Urinary bladder (tissue), 4 donors: ENCODE data around the gene FAM163A. TPM values are rescaled to one million over a fixed set of nuclear protein-coding genes. Genes with fewer than 3 reads are reported as not detected.

Experiments
- DNase-seq: peaks from one replicate; pipeline ENCODE4 v3.0.0-alpha.2; 2015; ENCODE audit errors: extremely low spot score
- H3K27ac ChIP-seq: one replicate; pipeline ENCODE4 v1.5.1; 2013; ENCODE audit warnings: low read depth, mild to moderate bottlenecking, moderate library complexity
- H3K36me3 ChIP-seq: one replicate; pipeline ENCODE4 v1.6.1; 2013; ENCODE audit warnings: mild to moderate bottlenecking, moderate library complexity; ENCODE audit not compliant: insufficient read depth
- H3K4me1 ChIP-seq: one replicate; pipeline ENCODE4 v1.6.1; 2013; ENCODE audit warnings: mild to moderate bottlenecking, moderate library complexity; ENCODE audit not compliant: insufficient read depth
- H3K4me3 ChIP-seq: one replicate; pipeline ENCODE4 v1.5.1; 2013; ENCODE audit warnings: low read depth, low read length
- WGBS: extraction: QIAGEN DNeasy Blood & Tissue Kit; methylation state at CpG from one replicate; pipeline ENCODE4 v1.1.7; 2013; 5-methylcytosine and 5-hydroxymethylcytosine counted together
- polyA plus RNA-seq: library from polyadenylated mRNA; stranded (reverse); fragments of 200-250 nt; gene quantifications from one replicate; pipeline ENCODE4 v1.2.3, GENCODE V29; 2013
- total RNA-seq: library from RNA; depleted of rRNA; stranded (reverse); fragments of >200 nt; gene quantifications from one replicate; pipeline ENCODE4 v1.2.3, GENCODE V29; 2014
- donor health status: healthy with polysubstance abuse.
- donor health status: healthy.

FAM163A gene
- total and polyA plus RNA-seq, 2 donors: 0.30 to 0.53 TPM

DNA sequence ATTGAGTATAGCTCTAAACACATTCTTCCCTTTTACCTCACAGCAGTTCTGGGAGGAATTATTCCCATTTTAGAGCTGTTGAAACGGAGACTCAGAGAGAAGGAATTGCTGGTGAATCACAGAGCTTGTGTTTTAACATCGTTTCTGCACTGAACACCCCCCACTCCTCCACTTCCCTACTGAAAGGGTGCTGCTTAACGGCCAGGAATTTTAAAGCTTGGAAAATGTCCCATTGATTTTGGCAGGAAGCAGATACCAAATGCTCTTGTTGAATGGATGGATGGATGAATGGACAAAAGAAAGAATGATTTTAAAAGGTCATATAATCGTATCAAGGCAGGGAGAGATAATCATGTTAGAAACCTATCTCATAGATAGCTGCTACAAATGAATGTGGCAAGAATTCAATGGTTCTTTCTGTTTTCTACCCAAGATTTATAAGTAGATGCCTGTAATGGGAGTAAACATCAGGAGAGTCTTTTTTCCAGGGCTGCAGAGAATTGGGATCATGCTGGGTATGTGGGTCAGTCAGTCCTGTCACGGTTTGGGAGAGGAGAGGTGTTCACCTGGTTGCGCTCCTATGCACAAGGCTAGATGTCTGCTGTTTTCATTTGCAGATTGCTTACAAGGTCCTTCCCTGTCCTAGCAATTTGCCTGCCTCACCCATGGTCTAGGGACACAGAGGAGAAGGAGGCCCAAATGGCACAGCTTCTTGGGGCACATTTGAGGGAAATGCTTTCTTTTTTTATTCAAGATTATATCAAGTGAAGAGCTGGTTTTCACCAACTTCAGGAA, 19.0 kb downstream of the FAM163A start:
- H3K36me3 ChIP-seq: no peaks in the 10 kb centered on the region
- H3K4me1 ChIP-seq: no peaks in the 10 kb centered on the region
- WGBS: 52% methylated on average over 6 of the region's 6 CpGs
- H3K4me3 ChIP-seq: no peak overlapping the region
- no peak overlapping the region for H3K27ac ChIP-seq
- DNase-seq: no peak

DNA sequence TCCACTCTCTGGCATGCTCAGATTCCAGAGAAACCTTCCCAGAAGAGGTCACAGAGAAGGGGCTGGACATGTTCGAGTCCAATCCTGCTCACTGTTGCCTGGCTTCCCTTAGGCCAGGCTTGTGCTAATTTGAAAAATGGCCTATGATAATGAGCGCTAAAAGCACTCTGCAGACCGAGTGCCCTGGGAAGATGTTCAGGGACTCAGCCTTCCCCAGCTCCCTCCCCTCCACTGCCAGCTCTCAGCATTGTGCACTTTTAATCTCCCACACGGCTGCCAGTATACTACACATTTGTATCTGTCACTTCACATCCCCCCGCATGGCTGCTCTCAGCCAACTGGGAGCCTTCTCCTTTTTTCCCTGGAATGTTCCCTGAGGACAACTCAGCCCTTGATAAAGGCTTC, 24.1 kb downstream of the FAM163A start:
- DNase-seq: no peak
- Histone ChIP-seq H3K4me1 (no peaks in the 10 kb centered on the region), H3K36me3 (no peaks in the 10 kb centered on the region), H3K27ac (no peak overlapping the region), H3K4me3 (no peak overlapping the region)
- 75% methylated on average over 5 of the region's 5 CpGs for WGBS

DNA sequence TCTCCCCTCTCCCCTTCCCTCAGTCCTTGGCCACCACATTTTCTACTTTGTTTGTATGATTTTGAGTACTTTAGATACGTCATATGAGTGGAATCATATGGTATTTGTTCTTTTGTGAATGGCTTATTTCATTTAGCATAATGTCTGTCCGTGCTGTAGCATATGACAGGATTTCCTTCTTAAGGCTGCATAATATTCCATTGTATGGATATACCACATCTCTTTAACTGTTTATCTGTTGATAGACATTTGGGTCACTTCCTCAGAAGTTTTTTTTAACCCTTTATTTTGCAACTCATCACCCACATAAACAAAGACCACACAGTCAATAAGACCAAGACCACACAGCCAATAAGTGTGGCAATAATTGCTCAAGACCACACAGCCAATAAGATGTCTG, 24.9 kb downstream of the FAM163A start:
- Histone ChIP-seq H3K4me3 (no peak overlapping the region), H3K36me3 (no peaks in the 10 kb centered on the region), H3K27ac (no peak overlapping the region), H3K4me1 (no peaks in the 10 kb centered on the region)
- WGBS: 91% methylated on average over 2 of the region's 2 CpGs
- no peak for DNase-seq

DNA sequence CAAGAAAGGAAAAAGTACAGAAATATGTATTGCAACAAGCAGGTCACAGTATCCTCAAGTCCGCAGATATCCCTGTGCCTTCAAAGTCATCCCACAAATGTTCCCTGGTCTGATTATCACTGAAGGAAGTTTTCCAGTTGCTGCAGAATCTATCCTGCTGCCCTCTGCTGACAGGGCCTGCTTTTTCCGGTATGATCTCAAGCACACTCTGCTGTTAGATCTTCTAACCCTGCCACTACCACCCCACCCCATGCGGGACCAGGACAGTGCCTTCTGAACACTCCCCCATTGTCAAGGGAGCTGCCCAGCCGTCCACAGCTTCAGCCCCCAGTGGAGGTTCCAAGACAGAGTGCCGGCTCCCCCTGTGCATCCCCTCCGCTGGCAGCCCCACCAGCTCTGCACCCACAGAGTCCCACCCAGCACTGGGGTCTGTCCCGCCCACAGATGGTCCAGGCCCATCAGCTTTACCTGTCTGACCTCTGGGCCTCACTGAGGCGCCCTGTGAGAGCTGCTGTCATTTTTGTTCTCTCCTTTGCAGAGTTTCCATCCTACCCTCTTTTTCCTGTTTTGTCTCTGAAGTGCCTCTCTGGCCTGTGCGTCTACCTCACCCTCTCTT, 27.9 kb downstream of the FAM163A start:
- no peaks in the 10 kb centered on the region for H3K4me1 ChIP-seq
- no peaks in the 10 kb centered on the region for H3K36me3 ChIP-seq
- whole genome bisulfite sequencing: 80% methylated on average over 9 of the region's 9 CpGs
- DNase-seq: no peak
- no peak overlapping the region for H3K4me3 ChIP-seq
- no peak overlapping the region for H3K27ac ChIP-seq

DNA sequence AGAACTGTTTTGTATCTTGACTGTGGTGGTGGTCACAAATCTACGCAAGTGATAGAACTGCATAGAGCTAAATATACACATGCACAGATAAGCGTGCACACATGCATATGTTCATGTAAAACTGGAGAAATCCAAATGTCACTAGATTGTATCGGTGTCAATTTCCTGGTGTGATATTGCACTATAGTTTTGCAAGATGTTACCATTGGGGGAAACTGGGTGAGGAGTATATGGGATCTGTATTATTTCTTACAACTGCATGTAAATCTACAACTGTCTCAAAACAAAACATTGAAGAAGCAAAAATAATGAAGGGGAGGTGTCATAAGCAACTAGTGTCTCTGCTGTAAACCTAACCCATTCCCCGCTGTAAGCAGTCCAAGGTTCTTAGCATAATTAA, 30.2 kb downstream of the FAM163A start:
- no peak overlapping the region for H3K4me3 ChIP-seq
- DNase-seq: no peak
- H3K4me1 ChIP-seq: no peaks in the 10 kb centered on the region
- H3K36me3 ChIP-seq: no peaks in the 10 kb centered on the region
- no peak overlapping the region for H3K27ac ChIP-seq
- 98% methylated on average over 4 of the region's 4 CpGs for WGBS

DNA sequence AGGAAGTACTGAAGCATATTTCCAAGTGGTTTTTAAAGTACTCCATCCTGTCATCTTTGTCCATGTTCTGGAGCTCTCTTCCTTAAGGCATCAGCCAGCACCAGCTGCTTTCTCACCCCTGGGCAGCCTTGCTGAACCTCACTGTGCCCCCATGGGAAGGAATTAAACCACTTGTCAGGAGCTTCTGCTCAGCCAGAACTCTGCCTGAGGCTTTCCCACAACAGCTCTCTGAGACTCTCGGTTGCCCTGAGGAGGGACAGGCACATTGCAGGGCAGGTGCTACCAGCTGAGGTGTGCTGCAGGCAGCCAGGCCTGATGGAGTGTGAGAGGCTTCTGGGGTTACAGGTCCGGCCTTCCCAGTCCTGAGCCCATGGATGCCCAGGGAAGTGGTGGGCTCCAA, 30.9 kb downstream of the FAM163A start:
- no peak for DNase-seq
- H3K36me3 ChIP-seq: no peaks in the 10 kb centered on the region
- H3K4me1 ChIP-seq: no peaks in the 10 kb centered on the region
- WGBS: 93% methylated on average over 2 of the region's 2 CpGs
- no peak overlapping the region for H3K27ac ChIP-seq
- H3K4me3 ChIP-seq: no peak overlapping the region

DNA sequence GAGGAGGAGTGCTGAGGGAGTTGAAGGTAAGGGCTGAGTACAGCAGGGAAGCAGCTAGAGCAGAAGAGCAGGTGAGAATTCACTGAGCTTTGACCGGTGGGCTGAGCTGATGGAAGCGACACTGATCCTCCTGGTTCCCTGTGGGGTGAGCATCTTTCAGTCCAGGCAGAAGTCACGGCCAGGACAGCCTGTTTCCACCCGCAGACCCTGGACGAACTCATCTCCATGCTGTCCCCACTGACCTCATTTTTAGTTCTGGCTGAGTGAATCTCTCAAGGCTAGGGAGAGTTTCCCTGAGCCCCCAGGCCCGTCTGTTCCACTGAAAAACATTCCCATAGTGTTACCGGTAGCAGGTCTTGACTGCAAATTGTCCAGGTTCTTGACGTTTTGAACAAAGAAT, 31.5 kb downstream of the FAM163A start:
- DNase-seq: no peak
- Histone ChIP-seq H3K4me1 (no peaks in the 10 kb centered on the region), H3K27ac (no peak overlapping the region), H3K4me3 (no peak overlapping the region), H3K36me3 (no peaks in the 10 kb centered on the region)
- 85% methylated on average over 8 of the region's 8 CpGs for WGBS

DNA sequence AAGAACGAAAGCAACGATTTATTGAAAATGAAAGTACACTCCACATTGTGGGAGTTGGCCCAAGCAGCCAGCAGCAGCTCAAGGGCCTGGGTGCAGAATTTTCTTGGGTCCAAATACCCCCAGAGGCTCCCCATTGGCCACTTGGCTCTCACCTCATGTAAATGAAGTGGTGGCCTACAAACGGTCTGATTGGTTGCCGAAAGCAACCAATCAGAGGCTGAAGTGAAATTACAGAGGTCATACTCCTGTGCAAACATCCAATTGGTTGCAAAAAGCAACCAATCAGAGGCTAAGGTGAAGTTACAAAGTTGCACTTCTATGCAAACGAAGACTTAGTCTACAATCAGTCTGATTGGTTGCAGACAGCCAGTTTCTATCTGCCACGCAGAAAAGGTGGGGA, 31.9 kb downstream of the FAM163A start:
- Histone ChIP-seq H3K4me3 (no peak overlapping the region), H3K36me3 (no peaks in the 10 kb centered on the region), H3K4me1 (no peaks in the 10 kb centered on the region), H3K27ac (no peak overlapping the region)
- 92% methylated on average over 6 of the region's 6 CpGs for WGBS
- no peak for DNase-seq

DNA sequence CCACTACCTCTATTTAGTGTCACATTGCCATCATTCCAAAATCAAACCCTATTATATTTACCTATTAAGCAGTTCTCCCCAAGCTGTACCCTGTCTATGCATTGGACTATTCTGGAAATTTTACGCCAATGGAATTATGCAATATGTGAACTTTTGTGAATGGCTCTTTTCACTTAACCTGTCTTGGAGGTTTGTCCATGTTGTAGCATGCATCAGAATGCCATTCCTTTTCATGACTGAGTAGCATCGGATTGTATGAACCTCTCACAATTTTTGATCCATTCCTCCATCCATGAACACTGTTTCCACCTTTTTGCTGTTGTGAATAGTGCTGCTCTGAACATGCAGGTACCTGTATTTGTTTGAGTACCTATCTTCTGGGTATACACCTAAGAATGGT, 33.7 kb downstream of the FAM163A start:
- no peak overlapping the region for H3K4me3 ChIP-seq
- no peak for DNase-seq
- no peaks in the 10 kb centered on the region for H3K36me3 ChIP-seq
- WGBS: 95% methylated on average over 2 of the region's 2 CpGs
- H3K4me1 ChIP-seq: no peaks in the 10 kb centered on the region
- no peak overlapping the region for H3K27ac ChIP-seq

DNA sequence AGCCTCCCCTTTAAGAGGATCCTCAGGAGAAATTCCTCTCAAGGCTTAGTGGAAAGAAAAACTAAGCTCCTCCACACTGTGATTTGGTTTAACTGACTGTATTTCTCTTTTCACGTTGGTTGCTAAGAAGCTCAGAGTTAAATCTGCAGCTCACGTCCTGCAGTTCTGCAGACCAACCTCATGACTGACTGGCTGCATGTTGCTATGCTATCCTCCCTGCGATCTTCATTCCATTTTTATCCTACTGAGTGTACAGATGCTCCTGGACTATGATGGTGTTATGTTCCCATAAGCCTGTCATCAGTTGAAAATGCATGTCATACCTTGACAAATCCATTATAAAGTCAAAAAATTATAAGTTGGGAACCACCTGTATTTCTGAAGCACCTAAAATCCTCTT, 34.6 kb downstream of the FAM163A start:
- Histone ChIP-seq H3K36me3 (no peaks in the 10 kb centered on the region), H3K4me1 (no peaks in the 10 kb centered on the region), H3K27ac (no peak overlapping the region), H3K4me3 (no peak overlapping the region)
- DNase-seq: no peak
- 89% methylated on average over 3 of the region's 3 CpGs for WGBS

DNA sequence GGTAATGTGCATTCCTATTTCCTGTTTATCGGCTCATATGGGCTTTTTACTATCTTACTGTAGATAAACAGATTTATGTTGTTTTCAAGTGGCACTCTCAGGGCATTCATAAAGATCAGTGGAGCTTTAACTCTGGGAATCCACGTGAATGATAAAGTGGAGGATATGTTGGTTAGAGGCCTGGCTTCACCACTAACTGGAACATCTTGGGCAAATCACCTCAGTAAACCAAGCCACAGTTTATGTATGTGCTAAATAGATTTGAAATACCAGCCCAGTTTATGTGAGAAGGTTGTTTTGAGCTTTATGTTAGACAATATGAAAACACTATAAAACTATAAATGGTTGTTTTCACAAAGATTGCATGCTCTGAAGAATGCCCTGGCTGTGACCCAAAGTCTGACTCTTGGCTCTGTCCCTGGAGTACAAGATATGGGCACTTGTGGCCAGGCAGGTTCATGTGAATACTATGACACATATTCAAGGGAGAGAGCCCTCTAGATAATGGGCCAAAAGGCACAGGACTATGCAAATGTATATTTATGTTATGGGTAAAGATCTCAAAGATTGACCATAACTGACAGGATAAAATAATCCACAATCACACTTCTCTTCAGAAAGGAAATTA, 36.7 kb downstream of the FAM163A start:
- Histone ChIP-seq H3K27ac (no peak overlapping the region), H3K4me1 (no peaks in the 10 kb centered on the region), H3K4me3 (no peak overlapping the region), H3K36me3 (no peaks in the 10 kb centered on the region)
- DNase-seq: no peak
- 56% methylated on average over 2 of the region's 2 CpGs for WGBS

DNA sequence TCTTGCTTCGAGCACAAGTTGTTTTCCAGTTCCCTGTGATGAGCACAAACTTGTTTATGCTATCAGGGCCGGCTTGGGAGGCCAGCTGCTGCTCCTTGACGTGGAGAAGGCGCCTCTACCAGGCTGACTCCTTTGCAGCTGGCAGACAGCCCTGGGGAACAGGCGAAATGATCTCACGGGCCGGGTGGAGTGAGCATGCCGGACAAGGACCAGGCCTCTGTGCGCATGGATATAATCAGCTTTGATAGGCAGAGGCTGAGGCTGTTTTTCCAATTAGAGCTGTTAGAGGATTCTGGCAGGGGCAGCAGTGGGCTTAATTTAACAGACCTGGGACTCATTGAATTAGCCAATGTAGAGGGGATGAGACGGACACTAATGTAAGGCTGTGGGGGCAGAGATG, 38.9 kb downstream of the FAM163A start:
- H3K36me3 ChIP-seq: no peaks in the 10 kb centered on the region
- H3K4me1 ChIP-seq: no peaks in the 10 kb centered on the region
- peak overlapping the region; percentile 33 for H3K27ac ChIP-seq
- H3K4me3 ChIP-seq: no peak overlapping the region
- DNase-seq: peak; percentile 53
- 36% methylated on average over 10 of the region's 10 CpGs for WGBS

DNA sequence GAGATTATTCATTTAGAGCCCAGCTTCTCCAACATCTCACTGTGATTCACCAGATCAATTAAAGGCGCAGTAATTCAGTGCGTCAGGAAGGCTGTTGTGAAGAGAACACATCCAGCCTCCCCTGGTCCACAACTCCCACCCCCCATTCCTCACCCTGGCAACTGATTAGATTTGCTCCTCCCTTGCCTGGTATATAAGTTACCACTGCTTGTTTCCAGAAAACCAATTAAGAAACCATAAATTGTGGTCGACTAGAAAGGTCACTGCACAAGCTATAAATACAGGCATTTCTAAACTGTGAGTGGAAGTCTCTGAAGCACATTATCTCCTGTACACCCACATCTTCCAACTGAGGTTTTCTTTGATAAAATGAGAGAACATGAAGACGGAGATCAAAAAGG, 41.9 kb downstream of the FAM163A start:
- Histone ChIP-seq H3K4me1 (no peaks in the 10 kb centered on the region), H3K4me3 (no peak overlapping the region), H3K36me3 (no peaks in the 10 kb centered on the region), H3K27ac (no peak overlapping the region)
- DNase-seq: no peak
- 68% methylated on average over 4 of the region's 4 CpGs for WGBS

DNA sequence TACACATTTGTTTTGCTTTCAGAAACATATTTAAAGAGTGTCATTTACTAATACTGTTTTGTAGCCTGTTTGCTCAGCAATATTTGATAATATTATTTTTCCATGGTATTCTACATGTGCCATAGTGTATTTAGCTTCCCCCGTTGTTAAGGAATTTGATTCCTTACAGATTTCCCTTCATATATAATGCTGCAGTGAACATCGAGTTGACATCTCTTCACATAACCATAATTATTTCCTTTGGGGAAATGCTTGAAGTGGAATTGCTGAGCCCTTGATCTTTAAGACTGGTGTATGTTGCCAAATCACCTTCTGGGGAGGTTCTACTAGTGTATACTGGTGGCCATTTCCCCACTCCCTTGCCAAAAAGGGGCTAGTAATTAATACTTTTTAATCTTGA, 42.6 kb downstream of the FAM163A start:
- no peak for DNase-seq
- Histone ChIP-seq H3K36me3 (no peaks in the 10 kb centered on the region), H3K4me3 (no peak overlapping the region), H3K27ac (no peak overlapping the region), H3K4me1 (no peaks in the 10 kb centered on the region)
- 72% methylated on average over 2 of the region's 2 CpGs for WGBS
